Measurements from ENCODE around the gene KCND1. TPM values are rescaled to one million over a fixed set of nuclear protein-coding genes. Genes with fewer than 3 reads are reported as not detected.

KCND1 gene
- total RNA-seq, 2 donors from 2014 or later = 0.90 to 1.0 TPM

DNA sequence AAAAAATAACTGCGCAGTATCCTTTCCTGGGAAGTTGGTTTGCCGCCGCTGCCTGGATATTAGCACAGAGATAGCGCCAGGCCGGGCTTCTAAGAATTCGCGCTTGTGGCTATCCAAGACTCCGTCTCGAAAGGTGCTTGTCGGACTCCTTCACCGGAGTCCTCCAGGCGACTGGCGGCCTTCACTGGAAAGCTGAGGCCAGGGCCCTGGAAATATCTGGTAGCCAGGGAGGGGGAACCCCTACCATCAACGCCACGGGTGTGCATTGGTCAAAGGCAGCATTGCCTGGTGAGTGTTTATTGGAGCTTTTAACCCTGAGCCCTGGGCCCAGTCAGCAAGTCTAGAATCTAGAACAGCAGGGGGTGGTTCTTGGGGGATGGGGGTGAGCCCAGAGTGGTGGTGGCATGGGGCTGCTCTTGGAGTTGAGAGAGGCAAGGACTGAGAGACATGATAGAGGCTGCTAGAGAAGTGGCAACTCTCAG, 52.2 kb downstream of the KCND1 start:
- Histone ChIP-seq H3K36me3 (no peaks in the 10 kb centered on the region), H3K9me3 (no peaks in the 10 kb centered on the region), H3K4me1 (no peaks in the 10 kb centered on the region), H3K27me3 (no peaks in the 10 kb centered on the region), H3K4me3 (peak overlapping the region; percentile 31), H3K27ac (peak overlapping the region; percentile 76), H3K9ac (ENCODE audit: low read depth in 2 of 2, low read length in 2 of 2) (peak overlapping the region; percentile 43 to 63)
- no peak for DNase-seq
- TF ChIP-seq, protein P1, sequence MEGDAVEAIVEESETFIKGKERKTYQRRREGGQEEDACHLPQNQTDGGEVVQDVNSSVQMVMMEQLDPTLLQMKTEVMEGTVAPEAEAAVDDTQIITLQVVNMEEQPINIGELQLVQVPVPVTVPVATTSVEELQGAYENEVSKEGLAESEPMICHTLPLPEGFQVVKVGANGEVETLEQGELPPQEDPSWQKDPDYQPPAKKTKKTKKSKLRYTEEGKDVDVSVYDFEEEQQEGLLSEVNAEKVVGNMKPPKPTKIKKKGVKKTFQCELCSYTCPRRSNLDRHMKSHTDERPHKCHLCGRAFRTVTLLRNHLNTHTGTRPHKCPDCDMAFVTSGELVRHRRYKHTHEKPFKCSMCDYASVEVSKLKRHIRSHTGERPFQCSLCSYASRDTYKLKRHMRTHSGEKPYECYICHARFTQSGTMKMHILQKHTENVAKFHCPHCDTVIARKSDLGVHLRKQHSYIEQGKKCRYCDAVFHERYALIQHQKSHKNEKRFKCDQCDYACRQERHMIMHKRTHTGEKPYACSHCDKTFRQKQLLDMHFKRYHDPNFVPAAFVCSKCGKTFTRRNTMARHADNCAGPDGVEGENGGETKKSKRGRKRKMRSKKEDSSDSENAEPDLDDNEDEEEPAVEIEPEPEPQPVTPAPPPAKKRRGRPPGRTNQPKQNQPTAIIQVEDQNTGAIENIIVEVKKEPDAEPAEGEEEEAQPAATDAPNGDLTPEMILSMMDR (IDR thresholded peaks at IDR 0.05) = no peak
- intact Hi-C loops (cut with DNase I) = no loop called here

DNA sequence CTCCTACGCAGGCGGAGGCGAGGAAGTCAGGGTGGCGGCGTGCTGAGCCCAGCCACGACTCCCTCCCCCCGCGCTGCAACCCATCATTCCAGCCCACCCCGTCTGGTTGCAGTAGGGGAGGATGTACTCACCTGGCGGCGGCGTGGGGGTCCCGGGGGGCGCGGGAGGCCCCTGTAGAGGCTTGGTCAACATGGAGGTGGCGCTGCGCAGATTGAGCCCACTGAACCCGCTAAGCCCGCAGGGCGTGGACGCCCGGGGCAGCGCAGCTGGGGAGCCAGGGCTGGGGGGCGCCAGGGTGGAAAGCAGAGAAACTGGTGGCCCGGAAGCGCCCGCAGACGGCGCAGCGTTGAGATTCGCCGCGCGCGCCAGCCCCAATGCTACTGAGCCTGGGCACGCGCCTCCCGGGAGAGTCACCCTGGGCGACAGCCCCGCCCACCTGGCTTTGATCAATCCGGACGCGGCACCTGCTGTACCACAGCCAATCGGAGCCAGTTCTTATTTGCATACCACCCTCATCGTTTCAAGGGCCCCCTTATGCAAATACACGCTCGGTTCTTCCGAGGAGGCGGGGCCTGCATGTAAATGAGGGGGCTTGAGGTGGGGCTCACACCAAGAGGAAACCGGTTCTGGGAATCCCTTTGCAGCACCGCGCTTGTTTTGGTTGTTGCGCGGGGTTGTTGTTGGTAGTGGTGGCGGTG, 52.9 kb downstream of the KCND1 start, which contains the start of gene PIM2:
Gene PIM2 (minus strand): TSS at position 382 of the 698 bp plus-strand sequence. CDS start 190 bp downstream, at position 192.
- no peaks in the 10 kb centered on the region for H3K9me3 ChIP-seq
- DNase-seq = peak; percentile 91
- no peaks in the 10 kb centered on the region for H3K27me3 ChIP-seq
- H3K9ac ChIP-seq (ENCODE audit: low read depth in 2 of 2, low read length in 2 of 2) = peak within 1 kb of the TSS; percentile 78 to 81
- H3K4me1 ChIP-seq = no peaks in the 10 kb centered on the region
- intact Hi-C loops (cut with DNase I) = no loop called here
- H3K4me3 ChIP-seq = peak within 1 kb of the TSS; percentile 57
- TF ChIP-seq, protein P1 (IDR thresholded peaks at IDR 0.05) = no peak
- peak within 1 kb of the TSS; percentile 76 for H3K27ac ChIP-seq
- H3K36me3 ChIP-seq = no peaks in the 10 kb centered on the region

DNA sequence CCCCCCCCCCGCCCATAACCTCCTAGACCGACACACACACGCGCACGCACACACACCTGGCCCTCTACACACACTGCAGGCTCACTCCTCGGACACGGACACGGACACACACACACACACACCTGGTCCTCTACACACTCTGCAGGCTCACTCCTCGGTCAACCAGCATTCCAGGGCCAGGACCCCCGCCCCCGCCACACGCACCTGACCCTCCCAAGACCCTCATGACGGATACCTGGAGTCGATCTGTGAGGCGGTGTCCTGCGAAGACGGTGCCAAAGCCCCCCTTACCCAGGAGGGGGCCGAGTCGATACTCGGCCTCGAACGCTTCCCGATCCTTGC, 53.4 kb downstream of the KCND1 start:
- DNase-seq = no peak
- intact Hi-C loops (cut with DNase I) = no loop called here
- no peaks in the 10 kb centered on the region for H3K4me1 ChIP-seq
- no peaks in the 10 kb centered on the region for H3K36me3 ChIP-seq
- peak overlapping the region; percentile 78 to 81 for H3K9ac ChIP-seq (ENCODE audit: low read depth in 2 of 2, low read length in 2 of 2)
- peak overlapping the region; percentile 76 for H3K27ac ChIP-seq
- H3K9me3 ChIP-seq = no peaks in the 10 kb centered on the region
- TF ChIP-seq, protein P1 (IDR thresholded peaks at IDR 0.05) = no peak
- peak overlapping the region; percentile 57 for H3K4me3 ChIP-seq
- H3K27me3 ChIP-seq = no peaks in the 10 kb centered on the region

DNA sequence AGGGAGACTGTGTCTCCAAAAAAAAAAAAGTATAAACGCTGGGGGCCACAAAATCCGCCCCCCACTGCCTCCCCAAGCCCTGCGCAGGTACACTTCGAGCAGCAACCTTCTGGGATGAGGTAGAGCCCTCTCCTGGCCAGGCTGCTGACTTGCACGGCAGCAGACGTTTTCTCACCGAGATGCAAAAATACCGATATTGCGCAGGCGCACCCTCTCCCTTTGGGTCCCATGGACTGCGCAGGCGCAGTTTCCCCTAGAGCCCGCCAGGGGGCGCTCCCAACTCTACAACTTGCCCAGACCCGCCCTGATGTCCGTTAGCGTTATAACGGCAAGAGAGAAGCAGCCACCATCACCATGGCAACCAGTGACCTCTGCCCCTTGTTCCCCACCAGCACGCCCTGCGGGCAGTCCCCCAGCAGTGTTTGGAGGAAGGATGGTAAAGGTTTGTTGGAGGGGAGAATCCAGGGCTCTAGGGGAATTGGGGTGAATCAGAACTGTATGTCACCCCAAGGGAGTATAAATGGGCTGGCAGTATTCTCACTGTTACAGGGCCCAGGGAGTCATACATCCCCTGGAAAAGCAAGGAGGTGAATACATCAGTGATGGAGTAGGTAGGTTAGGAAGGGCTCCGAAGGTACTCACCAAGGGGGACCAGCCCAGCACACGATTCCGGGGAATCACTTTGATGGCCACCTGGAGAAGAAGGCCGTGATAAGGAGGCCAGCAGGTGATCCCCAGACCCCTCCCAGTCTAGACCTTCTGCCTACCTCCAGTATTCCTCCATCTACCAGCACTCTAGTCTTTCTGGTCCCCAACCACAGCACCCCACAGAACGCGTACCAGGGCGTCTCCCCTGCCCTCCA, 54.3 kb downstream of the KCND1 start:
- Histone ChIP-seq H3K4me1 (no peaks in the 10 kb centered on the region), H3K9me3 (no peaks in the 10 kb centered on the region), H3K27ac (peak overlapping the region; percentile 76), H3K27me3 (no peaks in the 10 kb centered on the region), H3K4me3 (peak overlapping the region; percentile 57), H3K9ac (ENCODE audit: low read depth in 2 of 2, low read length in 2 of 2) (peak overlapping the region; percentile 44 to 46), H3K36me3 (no peaks in the 10 kb centered on the region)
- intact Hi-C loops (cut with DNase I) = no loop called here
- TF ChIP-seq, protein P1 (IDR thresholded peaks at IDR 0.05) = peak; percentile 95
- peak; percentile 91 for DNase-seq

DNA sequence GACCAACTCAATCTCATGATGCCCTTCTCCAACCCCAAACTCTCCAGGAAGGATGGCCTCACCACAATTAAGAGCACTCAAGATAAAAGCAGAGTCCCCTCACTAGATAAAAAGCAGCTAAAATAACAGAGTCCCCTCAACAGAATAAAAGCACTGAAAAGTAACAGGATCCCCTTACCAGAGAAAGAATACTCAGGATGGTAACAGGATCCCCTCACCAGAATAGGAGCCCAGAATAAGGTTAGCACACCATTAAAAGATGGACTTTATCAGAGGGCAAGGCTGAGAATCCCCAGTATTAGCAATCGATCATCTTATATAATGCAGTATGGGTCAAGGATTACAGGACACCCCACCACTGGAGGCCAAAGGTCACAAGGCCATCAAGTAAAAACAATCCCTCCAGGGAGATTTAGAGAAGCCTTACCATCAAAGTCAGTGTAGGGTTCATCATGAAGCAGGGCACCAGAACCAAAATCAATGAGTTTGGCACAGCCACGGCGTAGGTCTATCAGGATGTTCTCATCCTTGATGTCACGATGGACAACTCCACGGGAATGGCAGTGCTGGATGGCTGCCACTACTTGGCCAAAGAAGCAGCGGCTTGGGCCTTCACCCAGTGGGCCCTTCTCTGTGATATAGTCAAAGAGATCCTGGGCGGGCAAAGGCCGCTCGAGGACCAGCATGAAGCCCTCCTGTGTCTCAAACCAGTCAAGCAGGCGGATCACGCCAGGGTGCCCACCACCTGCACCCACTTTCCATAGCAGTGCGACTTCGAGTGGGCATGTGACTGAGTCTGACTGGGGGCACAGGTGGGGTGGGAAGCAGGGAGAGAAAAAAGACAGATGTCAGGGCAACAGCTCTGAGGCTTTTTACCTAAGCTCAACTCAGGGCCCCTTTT, 56.8 kb downstream of the KCND1 start:
- TF ChIP-seq, protein P1 (IDR thresholded peaks at IDR 0.05) = no peak
- no peaks in the 10 kb centered on the region for H3K4me1 ChIP-seq
- H3K27ac ChIP-seq = no peak overlapping the region
- DNase-seq = no peak
- intact Hi-C loops (cut with DNase I) = no loop called here
- no peaks in the 10 kb centered on the region for H3K9me3 ChIP-seq
- H3K4me3 ChIP-seq = no peak overlapping the region
- peak overlapping the region in 1 of 2 donors; percentile 16 for H3K9ac ChIP-seq (ENCODE audit: low read depth in 2 of 2, low read length in 2 of 2)
- no peaks in the 10 kb centered on the region for H3K36me3 ChIP-seq
- H3K27me3 ChIP-seq = no peaks in the 10 kb centered on the region
